GM18499 (cell line): ENCODE results near the gene CANT1.

Experiments used
- ATAC-seq: cut with Tn5 transposase; IDR thresholded peaks from one replicate; pipeline ENCODE4 v1.9.1; 2021; ENCODE audit warnings: moderate number of reproducible peaks; ENCODE audit not compliant: insufficient read depth, unreplicated experiment

Gene CANT1

DNA sequence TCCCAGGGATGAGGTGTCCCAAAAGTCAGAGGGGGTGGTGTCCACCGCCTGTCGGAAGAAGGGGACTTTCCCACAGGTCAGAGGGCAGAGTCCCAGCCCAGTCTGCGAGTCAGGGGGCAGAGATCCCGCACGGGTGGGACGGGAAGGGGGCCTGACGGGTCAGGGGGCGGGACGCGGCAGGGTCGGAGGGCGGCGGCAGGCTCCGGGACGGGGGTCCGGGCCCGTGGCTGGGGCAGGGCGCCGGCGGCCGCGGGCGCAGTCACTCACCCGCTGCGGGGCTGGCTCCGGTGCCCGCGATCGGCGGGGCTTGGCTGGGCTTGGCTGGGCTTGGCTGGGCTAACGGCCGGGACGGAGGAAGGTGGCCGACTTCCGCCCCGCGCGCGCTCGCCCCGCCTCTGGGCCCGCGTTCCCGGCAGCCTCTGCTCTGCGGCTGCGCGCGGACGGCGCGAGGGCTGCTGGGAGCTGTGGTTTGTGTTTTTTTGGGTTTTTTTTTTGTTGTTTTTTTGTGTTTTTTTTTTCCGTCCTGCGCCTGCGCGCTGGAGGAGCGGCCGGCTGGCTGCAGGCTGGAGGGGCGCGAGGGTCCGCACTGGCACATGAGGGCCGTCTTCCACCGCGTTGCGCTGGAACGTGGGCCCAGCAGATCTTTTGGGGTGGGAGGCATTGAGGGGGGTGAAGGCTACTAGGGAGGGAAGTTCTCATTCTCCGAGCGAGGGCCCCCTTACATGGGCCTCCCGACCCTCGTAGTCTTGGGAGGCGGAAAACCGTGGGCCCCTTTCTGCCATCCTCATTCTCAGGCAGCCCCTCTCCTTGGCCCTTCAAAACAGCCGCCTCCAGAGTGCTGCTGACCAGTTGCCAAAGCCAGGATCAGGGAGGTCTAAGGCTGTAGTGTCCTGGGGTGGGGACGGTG is at the start of gene CANT1:
Gene CANT1, minus strand, starts transcription at position 368 of the 907 bp plus-strand sequence. CDS start 12,142 bp downstream, outside the sequence.
- ATAC-seq, result peak; percentile 50

GRCh38 chr17:79057737-79058385 is 48.3 kb upstream of the CANT1 start:
- ATAC-seq, result no peak

DNA sequence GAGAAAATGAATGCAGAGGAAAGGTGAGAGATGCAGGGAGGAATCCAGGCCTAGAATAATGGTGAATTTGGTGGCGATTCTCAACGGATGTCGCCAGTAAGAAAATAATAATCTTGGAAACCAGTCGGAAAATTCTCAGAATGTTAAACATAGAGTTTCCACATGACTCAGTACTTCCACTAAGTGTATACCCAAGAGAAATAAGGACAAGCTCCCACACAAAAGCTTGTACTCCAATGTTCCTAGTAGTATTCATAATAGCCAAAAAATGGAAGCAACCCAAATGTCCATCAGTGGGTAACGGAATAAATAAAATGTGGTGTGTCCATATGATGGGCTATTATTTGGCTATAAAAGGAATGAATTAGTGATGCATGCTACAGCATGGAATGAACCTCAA is 45.6 kb upstream of the CANT1 start:
- no peak for ATAC-seq

DNA sequence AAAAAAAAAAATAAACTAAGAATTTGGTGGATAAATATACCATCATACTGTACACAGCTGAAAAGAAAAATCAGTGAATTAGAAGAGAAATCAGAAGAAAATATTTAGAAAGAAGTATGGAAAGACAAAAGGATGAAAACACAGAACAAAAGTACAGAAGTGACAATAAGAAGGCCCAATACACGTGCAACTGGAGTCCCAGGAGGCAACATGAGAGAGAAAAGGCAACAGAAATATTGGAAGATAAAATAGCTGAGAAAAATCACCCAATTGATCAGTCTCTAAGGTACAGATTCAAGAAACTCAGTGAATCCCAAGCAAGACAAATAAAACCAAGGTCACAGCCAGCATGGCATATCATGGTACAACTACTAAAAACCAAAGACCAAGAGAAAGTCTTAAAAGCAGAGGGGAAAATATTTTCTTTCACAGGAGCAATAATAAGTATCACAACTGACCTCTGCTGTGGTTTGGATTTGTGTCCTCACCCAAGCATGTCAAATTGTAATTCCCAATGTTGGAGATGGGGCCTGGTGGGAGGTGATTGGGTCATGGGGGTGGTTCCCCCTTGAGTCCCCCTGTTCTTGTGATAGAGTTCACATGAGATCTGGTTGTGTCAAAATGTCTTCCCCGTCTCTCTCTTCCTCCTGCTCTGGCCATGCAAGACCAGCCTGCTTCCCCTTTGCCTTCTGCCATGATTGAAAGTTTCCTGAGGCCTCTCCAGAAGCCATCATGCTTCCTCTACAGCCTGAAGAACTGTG is 44.8 kb upstream of the CANT1 start:
- no peak for ATAC-seq

DNA sequence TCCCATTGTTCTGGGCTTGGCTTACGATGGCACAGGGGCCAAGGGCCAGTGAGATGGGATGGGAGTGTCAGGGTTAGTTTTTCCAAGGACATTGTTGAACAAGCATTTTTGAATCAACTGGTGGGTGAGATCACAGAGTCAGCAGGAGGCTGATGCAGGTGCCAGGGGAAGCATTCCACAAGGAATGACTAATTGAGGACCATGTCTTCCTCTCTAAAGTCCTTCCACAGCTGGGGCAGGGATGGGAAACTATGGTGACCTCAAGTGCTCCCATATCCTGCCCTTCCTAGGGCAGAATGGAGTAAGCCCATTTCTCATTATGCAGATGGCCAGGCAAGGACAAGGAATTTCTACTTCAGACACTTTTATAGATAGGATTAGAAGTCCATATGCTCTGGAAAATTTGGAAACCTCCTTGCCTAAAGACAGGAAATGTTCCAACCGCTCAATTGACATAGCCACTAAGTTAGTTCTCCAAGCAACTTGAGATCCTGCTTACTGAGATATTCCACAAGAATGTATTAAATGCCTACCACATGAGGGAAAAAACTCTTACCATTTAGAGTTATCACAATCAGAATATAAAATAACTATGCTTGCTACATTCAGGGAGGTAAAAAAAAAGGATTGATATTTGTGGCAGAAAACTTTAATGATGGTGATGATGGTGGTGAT is 43.8 kb upstream of the CANT1 start:
- ATAC-seq, result no peak

DNA sequence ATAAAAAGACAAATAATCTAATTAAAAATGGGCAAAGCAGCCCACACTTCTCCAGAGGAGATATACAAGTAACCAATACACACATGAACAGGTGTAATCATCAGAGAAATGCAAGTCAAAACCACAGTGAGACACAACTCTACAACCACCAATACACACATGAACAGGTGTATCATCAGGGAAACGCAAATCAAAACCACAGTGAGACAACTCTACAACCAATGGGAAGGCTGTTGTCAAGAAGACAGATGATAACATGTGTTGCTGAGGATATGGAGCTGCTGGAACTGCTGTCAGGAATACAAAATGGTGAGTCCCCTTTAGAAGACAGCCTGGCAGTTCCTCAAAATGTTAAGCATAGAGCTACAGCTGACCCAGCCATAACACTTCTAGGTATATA is 42.6 kb upstream of the CANT1 start:
- ATAC-seq, result no peak

GRCh38 chr17:79051306-79051705 is 41.7 kb upstream of the CANT1 start:
- no peak for ATAC-seq

DNA sequence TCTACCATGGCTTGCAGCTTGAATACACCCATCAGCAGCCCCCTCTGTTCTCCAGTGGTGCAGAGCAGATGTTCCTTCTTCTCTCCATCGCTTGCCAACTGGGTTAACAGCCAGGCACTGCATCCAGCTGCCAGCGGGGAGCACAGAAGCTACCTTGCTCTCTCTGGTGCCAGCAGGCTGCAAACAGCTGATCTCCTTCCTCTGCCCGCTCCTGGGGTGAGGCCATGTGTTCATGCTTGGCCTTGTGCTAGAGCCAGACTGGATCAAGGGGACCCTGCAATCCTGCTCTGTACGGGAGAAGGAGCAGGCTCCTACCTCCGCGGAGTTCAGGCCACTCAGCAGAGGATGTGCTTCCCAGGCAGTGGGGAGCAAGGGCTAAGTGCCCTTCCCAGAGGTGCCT is 41.0 kb upstream of the CANT1 start:
- ATAC-seq, result no peak

DNA sequence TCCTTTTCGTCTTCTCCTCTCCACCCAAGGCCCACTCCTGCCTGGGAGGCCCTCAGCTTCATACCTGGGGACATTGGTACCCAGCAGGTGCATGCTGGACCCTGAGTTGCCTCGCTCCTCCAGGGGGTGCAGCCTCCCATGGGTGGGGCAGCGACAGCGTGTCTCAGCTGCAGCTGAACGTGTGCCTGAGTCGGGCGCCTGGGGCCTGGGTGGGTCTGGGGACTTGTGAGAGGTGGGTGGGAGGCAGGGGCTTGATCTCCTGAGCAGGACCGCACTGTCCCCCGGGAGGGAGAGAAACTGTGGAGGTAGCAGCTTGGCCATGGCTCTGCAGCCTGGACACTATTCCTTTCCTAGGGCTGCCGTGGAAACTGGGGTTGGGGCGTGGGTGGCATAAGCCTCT is 40.3 kb upstream of the CANT1 start:
- no peak for ATAC-seq

- ATAC-seq, result no peak
Observed at GRCh38 chr17:79048826-79049755, 39.5 kb upstream of the CANT1 start.

DNA sequence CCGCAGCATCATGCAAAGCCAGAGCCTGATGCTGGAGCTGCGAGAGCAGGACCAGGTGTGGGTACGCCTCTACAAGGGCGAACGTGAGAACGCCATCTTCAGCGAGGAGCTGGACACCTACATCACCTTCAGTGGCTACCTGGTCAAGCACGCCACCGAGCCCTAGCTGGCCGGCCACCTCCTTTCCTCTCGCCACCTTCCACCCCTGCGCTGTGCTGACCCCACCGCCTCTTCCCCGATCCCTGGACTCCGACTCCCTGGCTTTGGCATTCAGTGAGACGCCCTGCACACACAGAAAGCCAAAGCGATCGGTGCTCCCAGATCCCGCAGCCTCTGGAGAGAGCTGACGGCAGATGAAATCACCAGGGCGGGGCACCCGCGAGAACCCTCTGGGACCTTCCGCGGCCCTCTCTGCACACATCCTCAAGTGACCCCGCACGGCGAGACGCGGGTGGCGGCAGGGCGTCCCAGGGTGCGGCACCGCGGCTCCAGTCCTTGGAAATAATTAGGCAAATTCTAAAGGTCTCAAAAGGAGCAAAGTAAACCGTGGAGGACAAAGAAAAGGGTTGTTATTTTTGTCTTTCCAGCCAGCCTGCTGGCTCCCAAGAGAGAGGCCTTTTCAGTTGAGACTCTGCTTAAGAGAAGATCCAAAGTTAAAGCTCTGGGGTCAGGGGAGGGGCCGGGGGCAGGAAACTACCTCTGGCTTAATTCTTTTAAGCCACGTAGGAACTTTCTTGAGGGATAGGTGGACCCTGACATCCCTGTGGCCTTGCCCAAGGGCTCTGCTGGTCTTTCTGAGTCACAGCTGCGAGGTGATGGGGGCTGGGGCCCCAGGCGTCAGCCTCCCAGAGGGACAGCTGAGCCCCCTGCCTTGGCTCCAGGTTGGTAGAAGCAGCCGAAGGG is 38.6 kb upstream of the CANT1 start:
- ATAC-seq, result no peak

- no peak for ATAC-seq
Observed at GRCh38 chr17:79047291-79047920, 37.8 kb upstream of the CANT1 start.

- no peak for ATAC-seq
Observed at GRCh38 chr17:79046916-79047280, 37.3 kb upstream of the CANT1 start.

GRCh38 chr17:79046197-79046915 is 36.8 kb upstream of the CANT1 start:
- ATAC-seq, result no peak

DNA sequence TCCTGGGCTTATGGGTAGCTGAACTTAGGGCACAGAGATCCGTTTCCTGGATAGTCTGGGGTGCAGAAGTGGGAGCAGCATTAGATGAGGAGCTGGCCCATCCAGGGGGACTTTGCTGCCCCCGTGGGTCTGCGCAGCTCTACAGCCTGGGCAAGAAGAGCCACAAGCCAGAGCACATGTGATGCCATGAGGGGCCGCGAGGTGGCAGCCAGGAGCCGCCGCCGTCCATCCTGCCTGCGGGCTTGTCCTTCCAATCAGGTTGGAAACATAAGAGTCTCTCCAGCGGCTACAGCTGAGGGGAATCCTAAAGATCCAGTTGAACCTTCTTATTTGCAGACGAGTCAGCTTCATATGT is 36.3 kb upstream of the CANT1 start:
- no peak for ATAC-seq

GRCh38 chr17:79045001-79045729 is 35.6 kb upstream of the CANT1 start:
- no peak for ATAC-seq

DNA sequence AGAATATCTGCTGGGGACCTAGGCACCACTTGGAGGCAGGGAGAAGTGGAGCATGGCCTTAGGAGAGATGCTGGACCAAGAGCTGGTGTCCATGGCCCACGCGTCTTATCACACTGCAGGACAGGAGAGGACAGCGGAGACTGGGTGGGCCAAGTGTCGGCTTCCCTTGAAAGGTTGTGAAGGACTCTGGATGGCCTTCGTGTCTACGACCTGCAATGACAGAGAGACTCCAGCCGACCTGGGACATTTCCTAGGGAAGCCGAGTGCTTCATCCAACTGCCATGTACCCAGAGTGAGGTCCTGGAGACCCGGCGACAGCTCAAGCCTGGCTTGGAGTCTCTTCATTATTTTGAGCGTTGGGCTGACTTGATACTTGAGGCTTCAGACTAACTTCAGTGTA is 34.9 kb upstream of the CANT1 start:
- no peak for ATAC-seq
